Tibial nerve (tissue), 4 donors: ENCODE results near the gene TXNDC2. TPM values are rescaled to one million over a fixed set of nuclear protein-coding genes. Genes with fewer than 3 reads are reported as not detected.
A peak's percentile ranks its signal among the peaks of the same experiment; 100 is the strongest.

Experiments
- DNase-seq, 2 donors: peaks; one replicate each; pipeline ENCODE4 v3.0.0-alpha.2; 2019; ENCODE audit warnings: low spot score in 2 of 2
- H3K27ac ChIP-seq, 4 donors: fragments of 200-600 bp; sonication (generic) in 3 of 4; one replicate each; pipeline ENCODE4 v1.5.1; 2017 to 2019; ENCODE audit warnings: mild to moderate bottlenecking in 1 of 4
- H3K27me3 ChIP-seq, 2 donors: fragments of 200-600 bp; sonication (generic) in 1 of 2; one replicate each; pipeline versions ENCODE4 v1.5.1 to v1.6.0; 2017 to 2019
- H3K36me3 ChIP-seq, 3 donors: fragments of 200-600 bp; sonication (generic); one replicate each; pipeline ENCODE4 v1.5.1; 2018 to 2019
- H3K4me1 ChIP-seq, 4 donors: fragments of 200-600 bp; sonication (generic) in 3 of 4; one replicate each; pipeline ENCODE4 v1.5.1; 2017 to 2019
- H3K4me3 ChIP-seq, 4 donors: fragments of 200-600 bp; sonication (generic) in 3 of 4; one replicate each; pipeline ENCODE4 v1.5.1; 2017 to 2019; ENCODE audit warnings: mild to moderate bottlenecking in 1 of 4, moderate library complexity in 1 of 4
- H3K9me3 ChIP-seq, 4 donors: fragments of 200-600 bp; sonication (generic) in 3 of 4; one replicate each; pipeline ENCODE4 v1.5.1; 2017 to 2019
- CTCF ChIP-seq, 5 experiments: fragments of 200-600 bp in 3 of 5; fragments of 450-650 bp in 2 of 5; sonication (generic) in 3 of 5; IDR thresholded peaks; one replicate each; pipeline ENCODE4 v1.5.1; 2016 to 2019; ENCODE audit warnings: antibody characterized with exemption in 5 of 5, mild to moderate bottlenecking in 3 of 5, moderate library complexity in 2 of 5
- EP300 ChIP-seq, 2 donors: sonication (generic); formaldehyde crosslinking; IDR thresholded peaks; one replicate each; pipeline ENCODE4 v1.6.1; 2017; ENCODE audit warnings: antibody characterized with exemption in 2 of 2, mild to moderate bottlenecking in 1 of 2
- POLR2A ChIP-seq, 2 donors: fragments of 450-650 bp; IDR thresholded peaks; one replicate each; pipeline ENCODE4 v1.6.1; 2017; ENCODE audit warnings: antibody characterized with exemption in 2 of 2, mild to moderate bottlenecking in 2 of 2, moderate library complexity in 2 of 2
- WGBS, 2 donors: methylation state at CpG; one replicate each; pipeline ENCODE4 v1.1.5; 2018; 5-methylcytosine and 5-hydroxymethylcytosine counted together
- total RNA-seq, 4 donors: library from RNA; depleted of rRNA; stranded (reverse); fragments of >200 nt; gene quantifications; one replicate each; pipeline ENCODE4 v1.1.0, GENCODE V29; 2016

Gene TXNDC2
- total RNA-seq, 4 donors from 2014 or later, result 0.20 TPM; not detected in 3

GRCh38 chr18:9926977-9927376 is 41.2 kb downstream of the TXNDC2 start:
- peaks cover 12 to 98% (median 61%) of the 10 kb centered on the region in 4 donors for H3K4me1 ChIP-seq
- H3K9me3 ChIP-seq, result no peaks in the 10 kb centered on the region
- no peak for DNase-seq
- no peak for TF ChIP-seq EP300 (IDR thresholded peaks at IDR 0.05)
- TF ChIP-seq CTCF (IDR thresholded peaks at IDR 0.05), result no peak
- TF ChIP-seq POLR2A (IDR thresholded peaks at IDR 0.05), result no peak
- WGBS, 2 donors, result 28% methylated on average over 1 of the region's 1 CpG
- no peaks in the 10 kb centered on the region for H3K36me3 ChIP-seq
- H3K4me3 ChIP-seq, result no peak overlapping the region
- peak overlapping the region in 1 of 4 donors; percentile 65 for H3K27ac ChIP-seq
- no peaks in the 10 kb centered on the region for H3K27me3 ChIP-seq

- WGBS, 2 donors, result 45 to 46% methylated on average over 2 of the region's 2 CpGs
- H3K27ac ChIP-seq, result peak overlapping the region in 1 of 4 donors; percentile 65
- DNase-seq, result no peak
- H3K4me1 ChIP-seq, result peaks cover 12 to 98% (median 59%) of the 10 kb centered on the region in 4 donors
- H3K27me3 ChIP-seq, result no peaks in the 10 kb centered on the region
- no peak overlapping the region for H3K4me3 ChIP-seq
- H3K9me3 ChIP-seq, result no peaks in the 10 kb centered on the region
- no peak for TF ChIP-seq CTCF (IDR thresholded peaks at IDR 0.05)
- TF ChIP-seq POLR2A (IDR thresholded peaks at IDR 0.05), result no peak
- no peak for TF ChIP-seq EP300 (IDR thresholded peaks at IDR 0.05)
- peaks cover 0 to under 1% (median 0%) of the 10 kb centered on the region in 3 donors for H3K36me3 ChIP-seq
Observed at GRCh38 chr18:9927392-9928063, 41.8 kb downstream of the TXNDC2 start.

- no peak overlapping the region for H3K4me3 ChIP-seq
- H3K27ac ChIP-seq, result no peak overlapping the region
- peaks cover 12 to 87% (median 50%) of the 10 kb centered on the region in 4 donors for H3K4me1 ChIP-seq
- no peaks in the 10 kb centered on the region for H3K9me3 ChIP-seq
- no peak for DNase-seq
- H3K36me3 ChIP-seq, result peaks cover 0 to 13% (median 0%) of the 10 kb centered on the region in 3 donors
- TF ChIP-seq EP300 (IDR thresholded peaks at IDR 0.05) (no peak), POLR2A (IDR thresholded peaks at IDR 0.05) (no peak), CTCF (IDR thresholded peaks at IDR 0.05) (no peak)
- H3K27me3 ChIP-seq, result no peaks in the 10 kb centered on the region
- WGBS, 2 donors, result 67 to 75% methylated on average over 5 of the region's 5 CpGs
Observed at GRCh38 chr18:9928646-9929259, 43.0 kb downstream of the TXNDC2 start.

- H3K4me3 ChIP-seq, result no peak overlapping the region
- peaks cover 0 to 20% (median 0%) of the 10 kb centered on the region in 3 donors for H3K36me3 ChIP-seq
- no peak for DNase-seq
- H3K9me3 ChIP-seq, result no peaks in the 10 kb centered on the region
- 85 to 87% methylated on average over 3 of the region's 3 CpGs for WGBS, 2 donors
- no peak overlapping the region for H3K27ac ChIP-seq
- no peak for TF ChIP-seq CTCF (IDR thresholded peaks at IDR 0.05)
- TF ChIP-seq EP300 (IDR thresholded peaks at IDR 0.05), result no peak
- TF ChIP-seq POLR2A (IDR thresholded peaks at IDR 0.05), result no peak
- H3K27me3 ChIP-seq, result no peaks in the 10 kb centered on the region
- peaks cover 6 to 75% (median 35%) of the 10 kb centered on the region in 4 donors for H3K4me1 ChIP-seq
Observed at GRCh38 chr18:9930299-9930884, 44.6 kb downstream of the TXNDC2 start.

GRCh38 chr18:9931146-9931545 is 45.4 kb downstream of the TXNDC2 start:
- Histone ChIP-seq H3K27ac (no peak overlapping the region), H3K27me3 (no peaks in the 10 kb centered on the region), H3K4me3 (no peak overlapping the region), H3K36me3 (peaks cover 0 to 20% (median 0%) of the 10 kb centered on the region in 3 donors), H3K4me1 (peaks cover 2 to 67% (median 28%) of the 10 kb centered on the region in 4 donors), H3K9me3 (no peaks in the 10 kb centered on the region)
- TF ChIP-seq POLR2A (IDR thresholded peaks at IDR 0.05), result no peak
- TF ChIP-seq CTCF (IDR thresholded peaks at IDR 0.05), result no peak
- TF ChIP-seq EP300 (IDR thresholded peaks at IDR 0.05), result no peak
- WGBS, 2 donors, result 30 to 53% methylated on average over 1 of the region's 1 CpG
- DNase-seq, result no peak
